A673 (cell line): ENCODE data around the gene ECI1. TPM values are rescaled to one million over a fixed set of nuclear protein-coding genes. Genes with fewer than 3 reads are reported as not detected.
"Not testable (repeated sequence)": the region's sequence is repeated elsewhere in the genome, so short reads cannot be mapped to it uniquely, and the experiment has no call there.

Experiments
- BruUV-seq: library from RNA; stranded (reverse); fragments of 400-500 nt; replicated peaks from 2 replicates; lab custom pipeline; 2021; lab: Mats Ljungman, UMichigan
- CTCF ChIA-PET: fragments of 300-600 bp; sonication (Branson Sonifier 250); formaldehyde crosslinking; loops from one replicate; lab custom pipeline; 2022; ENCODE audit warnings: antibody characterized with exemption; lab: Charles Lee
- POLR2A ChIA-PET: fragments of 300-600 bp; sonication (Branson Sonifier 250); formaldehyde crosslinking; loops from one replicate; lab custom pipeline; 2022; ENCODE audit warnings: antibody characterized with exemption; ENCODE audit not compliant: low non-redundant PET; lab: Charles Lee
- DNase-seq: peaks from one replicate; pipeline ENCODE4 v3.0.0-alpha.2; 2015; ENCODE audit warnings: low spot score
- H3K27ac ChIP-seq: fragments of 200-600 bp; sonication (generic); 2 replicates; pipeline ENCODE4 v1.5.1; 2016; ENCODE audit warnings: mixed run types, low read depth, mild to moderate bottlenecking, mixed read lengths, antibody characterized with exemption, low read length; ENCODE audit not compliant: poor library complexity, severe bottlenecking
- H3K27me3 ChIP-seq: fragments of 200-600 bp; sonication (generic); replicated peaks from 2 replicates; pipeline ENCODE4 v1.6.1; 2017; ENCODE audit warnings: mixed run types, low read depth, mild to moderate bottlenecking, mixed read lengths, antibody characterized with exemption, low read length; ENCODE audit not compliant: insufficient read depth, poor library complexity
- H3K36me3 ChIP-seq: fragments of 200-600 bp; sonication (generic); 2 replicates; pipeline ENCODE4 v1.6.1; 2016; ENCODE audit warnings: mixed run types, mild to moderate bottlenecking, mixed read lengths, antibody characterized with exemption, low read length; ENCODE audit not compliant: insufficient read depth, poor library complexity, severe bottlenecking
- H3K4me1 ChIP-seq: fragments of 200-600 bp; sonication (generic); 2 replicates; pipeline ENCODE4 v1.6.1; 2017; ENCODE audit warnings: mixed run types, mild to moderate bottlenecking, mixed read lengths, antibody characterized with exemption, low read length; ENCODE audit not compliant: insufficient read depth, poor library complexity, severe bottlenecking
- H3K4me3 ChIP-seq: fragments of 200-600 bp; sonication (generic); 2 replicates; pipeline ENCODE4 v1.5.1; 2016; ENCODE audit warnings: low read depth, mixed run types, mild to moderate bottlenecking, mixed read lengths, low read length; ENCODE audit not compliant: poor library complexity, severe bottlenecking
- H3K9me3 ChIP-seq: fragments of 200-600 bp; sonication (generic); 2 replicates; pipeline ENCODE4 v1.6.1; 2016; ENCODE audit warnings: mixed run types, low read depth, mild to moderate bottlenecking, mixed read lengths, antibody characterized with exemption, low read length; ENCODE audit not compliant: poor library complexity, severe bottlenecking
- CTCF ChIP-seq: fragments of 300-800, 200-600 bp; sonication (generic); conservative IDR thresholded peaks from 2 replicates; pipeline ENCODE4 v1.5.1; 2017; ENCODE audit warnings: low read depth, mild to moderate bottlenecking, antibody characterized with exemption, low read length, moderate library complexity, mixed read lengths
- EZH2 ChIP-seq: fragments of 200-600 bp; sonication (generic); IDR thresholded peaks from 2 replicates; pipeline ENCODE4 v1.6.1; 2017; ENCODE audit warnings: borderline replicate concordance, low read depth, mild to moderate bottlenecking, mixed read lengths, antibody characterized with exemption, low read length; ENCODE audit not compliant: poor library complexity, severe bottlenecking
- intact Hi-C: fragments of 100-400 bp; cut with micrococcal nuclease; formaldehyde crosslinking; loops from one replicate; pipeline ENCODE4 v1.10.0; 2022; ENCODE audit not compliant: unreplicated experiment
- total RNA-seq: library from RNA; stranded (reverse); gene quantifications from 2 replicates; pipeline ENCODE4 v1.2.3, GENCODE V29; 2021

The ECI1 gene
- total RNA-seq, 1 experiment from 2014 or later: 55.3 TPM

GRCh38 chr16:2260250-2260649, 8.9 kb upstream of the ECI1 start:
- H3K4me1 ChIP-seq: no peaks in the 10 kb centered on the region
- no peak overlapping the region for H3K4me3 ChIP-seq
- no peak overlapping the region for H3K27ac ChIP-seq
- no peaks in the 10 kb centered on the region for H3K9me3 ChIP-seq
- TF ChIP-seq EZH2 (no peak), CTCF (no peak)
- POLR2A ChIA-PET: no interaction called here
- H3K36me3 ChIP-seq: peaks cover 98% of the 10 kb centered on the region
- CTCF ChIA-PET: no interaction called here
- BruUV-seq: no TSS peak
- DNase-seq: no peak
- intact Hi-C loops: loop anchor here (10.0 kb wide), 1 partner anchor 245 kb away; no protein-coding TSS in a partner anchor
- no peaks in the 10 kb centered on the region for H3K27me3 ChIP-seq

GRCh38 chr16:2258530-2258929, 7.1 kb upstream of the ECI1 start:
- CTCF ChIA-PET, POLR2A ChIA-PET, H3K4me3 ChIP-seq, intact Hi-C loops, H3K4me1 ChIP-seq, BruUV-seq, H3K9me3 ChIP-seq, H3K27me3 ChIP-seq, H3K27ac ChIP-seq, DNase-seq: not testable (repeated sequence)
- peaks cover 99% of the 10 kb centered on the region for H3K36me3 ChIP-seq

- H3K36me3 ChIP-seq: peaks cover 93% of the 10 kb centered on the region
- POLR2A ChIA-PET: no interaction called here
- intact Hi-C loops: no loop called here
- H3K9me3 ChIP-seq: no peaks in the 10 kb centered on the region
- BruUV-seq: no TSS peak
- no peak for TF ChIP-seq CTCF
- no peak for TF ChIP-seq EZH2
- no peaks in the 10 kb centered on the region for H3K27me3 ChIP-seq
- no peak overlapping the region for H3K4me3 ChIP-seq
- CTCF ChIA-PET: no interaction called here
- no peak for DNase-seq
- no peak overlapping the region for H3K27ac ChIP-seq
- no peaks in the 10 kb centered on the region for H3K4me1 ChIP-seq
These were observed 6.3 kb upstream of the ECI1 start for GRCh38 chr16:2257726-2258125.

- no peaks in the 10 kb centered on the region for H3K9me3 ChIP-seq
- peaks cover 5% of the 10 kb centered on the region for H3K4me1 ChIP-seq
- intact Hi-C loops: no loop called here
- no peak overlapping the region for H3K4me3 ChIP-seq
- POLR2A ChIA-PET: no interaction called here
- TF ChIP-seq CTCF (no peak), EZH2 (no peak)
- BruUV-seq: no TSS peak
- peaks cover 88% of the 10 kb centered on the region for H3K36me3 ChIP-seq
- H3K27me3 ChIP-seq: no peaks in the 10 kb centered on the region
- CTCF ChIA-PET: interaction anchor here (0.6 kb wide), 1 partner anchor 535 kb away, joined by 5 read pairs; no protein-coding TSS in a partner anchor
- no peak overlapping the region for H3K27ac ChIP-seq
- DNase-seq: no peak
These were observed 5.2 kb upstream of the ECI1 start for GRCh38 chr16:2256531-2257140.
